Smooth muscle cell (in vitro differentiated cells): ENCODE results near the gene PGA4. TPM values are rescaled to one million over a fixed set of nuclear protein-coding genes. Genes with fewer than 3 reads are reported as not detected.
"Not testable (repeated sequence)": the region's sequence is repeated elsewhere in the genome, so short reads cannot be mapped to it uniquely, and the experiment has no call there.

ENCODE experiments used
- DNase-seq: peaks from one replicate; lab custom pipeline; 2025; ENCODE audit not compliant: unreplicated experiment; lab: John Stamatoyannopoulos, UW
- H2AFZ ChIP-seq: fragments of 200-600 bp; sonication (generic); 2 replicates; pipeline ENCODE4 v1.6.0; 2016; ENCODE audit warnings: antibody characterized with exemption, low read depth, mild to moderate bottlenecking
- H3F3A ChIP-seq: fragments of 200-600 bp; sonication (generic); 2 replicates; pipeline ENCODE4 v1.6.0; 2017; ENCODE audit warnings: antibody characterized with exemption, low read depth
- H3K27ac ChIP-seq: fragments of 200-600 bp; sonication (generic); 2 replicates; pipeline ENCODE4 v1.5.1; 2016; ENCODE audit warnings: low read depth, mild to moderate bottlenecking
- H3K27me3 ChIP-seq: fragments of 200-600 bp; sonication (generic); 2 replicates; pipeline ENCODE4 v1.6.1; 2016; ENCODE audit warnings: low read depth, mild to moderate bottlenecking
- H3K36me3 ChIP-seq: fragments of 200-600 bp; sonication (generic); 2 replicates; pipeline ENCODE4 v1.5.1; 2016; ENCODE audit warnings: low read depth
- H3K4me1 ChIP-seq: fragments of 200-600 bp; sonication (generic); 2 replicates; pipeline ENCODE4 v1.5.1; 2016; ENCODE audit warnings: low read depth
- H3K4me2 ChIP-seq: fragments of 200-600 bp; sonication (generic); 2 replicates; pipeline ENCODE4 v1.6.0; 2016; ENCODE audit warnings: mild to moderate bottlenecking
- H3K4me3 ChIP-seq: fragments of 200-600 bp; sonication (generic); 2 replicates; pipeline ENCODE4 v1.5.1; 2016; ENCODE audit warnings: mild to moderate bottlenecking
- H3K79me2 ChIP-seq: fragments of 200-600 bp; sonication (generic); 2 replicates; pipeline ENCODE4 v1.6.0; 2016; ENCODE audit warnings: low read depth, mild to moderate bottlenecking
- H3K9ac ChIP-seq: fragments of 200-600 bp; sonication (generic); 2 replicates; pipeline ENCODE4 v1.6.0; 2016; ENCODE audit warnings: low read depth
- H3K9me3 ChIP-seq: fragments of 200-600 bp; sonication (generic); replicated peaks from 2 replicates; pipeline ENCODE4 v1.5.1; 2016; ENCODE audit warnings: low read depth
- H4K20me1 ChIP-seq: fragments of 200-600 bp; sonication (generic); 2 replicates; pipeline ENCODE4 v1.6.0; 2016; ENCODE audit warnings: low read depth
- WGBS: methylation state at CpG from one replicate; pipeline ENCODE4 v1.1.7; 2016; ENCODE audit warnings: low lambda C conversion rate; 5-methylcytosine and 5-hydroxymethylcytosine counted together
- polyA plus RNA-seq: library from polyadenylated mRNA; unstranded; fragments of >200 nt; fragmentation: Nextera tagmentation; extraction: Ambion mirVana; gene quantifications from 2 replicates; pipeline ENCODE4 v1.2.1, GENCODE V29; 2016
- total RNA-seq: library from RNA; depleted of rRNA; stranded (reverse); fragments of >200 nt; gene quantifications from 2 replicates; pipeline ENCODE4 v1.2.3, GENCODE V29; 2014

The PGA4 gene
- total and polyA plus RNA-seq, 2 experiments from 2014 or later: not detected

DNA sequence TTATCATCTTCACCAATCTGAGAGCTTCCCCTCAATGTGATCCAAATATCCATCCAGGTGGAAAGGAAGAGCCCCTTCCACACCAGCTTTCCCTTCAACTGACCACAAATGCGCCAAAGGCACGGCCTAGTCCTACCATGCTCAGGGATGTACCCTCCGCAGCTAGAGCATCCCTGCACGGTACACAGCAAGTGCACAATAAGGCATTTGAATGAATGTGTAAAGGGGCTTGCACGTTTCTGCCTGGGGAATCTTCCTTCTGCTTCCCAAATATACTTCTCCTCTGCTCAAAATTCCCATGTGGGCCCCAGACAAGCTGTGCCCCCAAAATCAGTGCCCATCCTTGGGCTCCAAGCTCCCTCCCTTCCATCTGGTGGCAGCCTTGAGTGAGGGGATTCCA lies 3.1 kb upstream of the PGA4 start:
- not testable (repeated sequence) for H3K9me3 ChIP-seq, H3K27ac ChIP-seq
- 96% methylated on average over 5 of the region's 5 CpGs for WGBS

DNA sequence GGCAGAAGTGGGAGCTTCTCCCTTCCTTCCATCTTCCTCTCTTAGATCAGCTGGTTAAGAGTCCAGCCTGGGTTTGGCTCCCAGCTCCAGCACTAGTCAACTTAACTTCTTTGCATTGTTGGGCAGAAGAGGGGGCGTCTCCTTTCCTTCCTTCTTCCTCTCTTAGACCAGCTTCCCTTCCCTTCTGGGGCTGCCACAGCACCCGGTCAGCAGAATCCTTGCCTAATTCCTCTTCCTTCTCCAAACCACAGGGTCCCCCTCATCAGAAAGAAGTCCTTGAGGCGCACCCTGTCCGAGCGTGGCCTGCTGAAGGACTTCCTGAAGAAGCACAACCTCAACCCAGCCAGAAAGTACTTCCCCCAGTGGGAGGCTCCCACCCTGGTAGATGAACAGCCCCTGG lies 545 bp downstream of the PGA4 start:
- DNase-seq, H3F3A ChIP-seq, H3K9me3 ChIP-seq, H3K27ac ChIP-seq, H3K9ac ChIP-seq, H3K4me3 ChIP-seq, H3K36me3 ChIP-seq, H2AFZ ChIP-seq, H3K79me2 ChIP-seq, H4K20me1 ChIP-seq, H3K4me2 ChIP-seq, H3K4me1 ChIP-seq, H3K27me3 ChIP-seq: not testable (repeated sequence)
- WGBS: no CpG with 5 or more reads among the region's 5 CpGs

More for the DNA sequence above, 3.1 kb upstream of the PGA4 start:
- H3F3A ChIP-seq, H3K9ac ChIP-seq, H3K27me3 ChIP-seq, DNase-seq, H3K36me3 ChIP-seq, H3K4me2 ChIP-seq, H2AFZ ChIP-seq, H4K20me1 ChIP-seq, H3K4me3 ChIP-seq, H3K4me1 ChIP-seq, H3K79me2 ChIP-seq: not testable (repeated sequence)

DNA sequence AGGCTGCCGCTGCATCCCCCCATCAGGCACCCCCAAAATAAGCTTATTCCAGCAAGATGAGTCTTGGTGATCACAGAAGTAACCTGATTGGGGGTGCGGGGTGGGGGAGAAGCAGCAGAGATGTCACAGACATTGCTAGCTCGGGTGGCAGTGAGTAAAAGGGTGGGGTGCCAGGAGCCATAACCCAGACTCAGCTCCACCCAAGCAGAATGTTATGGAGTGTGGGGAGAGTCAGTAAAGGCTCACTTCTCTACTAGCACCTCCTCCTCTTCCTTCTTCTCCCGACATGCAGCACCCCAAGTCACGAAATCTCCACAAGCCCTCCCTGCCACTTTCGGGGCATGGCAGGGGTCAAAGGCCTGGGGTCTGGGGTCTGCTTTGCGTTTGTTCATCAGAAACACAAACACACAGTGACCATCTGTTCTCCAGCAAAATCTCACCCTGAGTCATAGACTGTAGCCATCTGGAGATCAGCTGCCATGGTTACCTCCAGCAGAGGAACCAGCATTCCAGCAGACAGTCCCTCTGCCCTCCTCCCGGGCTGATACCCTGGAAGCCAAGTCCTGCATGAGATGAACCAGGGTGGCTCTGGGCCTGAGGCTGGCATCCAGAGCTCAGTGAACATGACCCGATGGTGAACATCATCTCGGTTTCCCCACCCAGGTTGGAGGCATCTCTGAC lies 4.5 kb downstream of the PGA4 start:
- not testable (repeated sequence) for H3K9me3 ChIP-seq, H3K27me3 ChIP-seq, H3K9ac ChIP-seq, H3K4me3 ChIP-seq, H3K4me2 ChIP-seq, DNase-seq, H3K36me3 ChIP-seq, H3F3A ChIP-seq, H3K27ac ChIP-seq, H2AFZ ChIP-seq, H3K4me1 ChIP-seq, H4K20me1 ChIP-seq, H3K79me2 ChIP-seq
- WGBS: no CpG with 5 or more reads among the region's 10 CpGs

DNA sequence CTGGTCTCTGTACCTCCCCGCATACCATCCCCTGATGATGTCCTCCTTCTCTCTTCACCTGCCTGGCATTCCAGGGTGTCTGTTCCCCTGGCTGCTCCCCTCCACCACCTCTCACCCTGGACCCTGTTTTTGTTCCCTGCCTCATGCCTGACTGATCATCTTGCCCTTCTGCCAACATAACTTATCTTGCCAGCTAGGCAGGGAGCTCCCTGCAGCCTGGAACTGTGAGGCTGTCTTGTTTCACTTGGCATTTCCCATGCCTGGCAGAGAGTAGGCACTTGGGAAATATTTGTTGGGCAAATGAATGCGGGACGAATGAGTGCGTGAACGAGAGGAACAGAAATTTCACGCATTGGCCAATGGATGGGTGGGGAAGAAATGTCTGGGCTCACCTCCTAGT lies 7.3 kb downstream of the PGA4 start:
- H3K4me1 ChIP-seq, H3K36me3 ChIP-seq, H3F3A ChIP-seq, H3K9ac ChIP-seq, H3K27me3 ChIP-seq, H3K27ac ChIP-seq, H2AFZ ChIP-seq, DNase-seq, H3K9me3 ChIP-seq, H3K79me2 ChIP-seq, H3K4me2 ChIP-seq, H4K20me1 ChIP-seq, H3K4me3 ChIP-seq: not testable (repeated sequence)
- no CpG with 5 or more reads among the region's 6 CpGs for WGBS

DNA sequence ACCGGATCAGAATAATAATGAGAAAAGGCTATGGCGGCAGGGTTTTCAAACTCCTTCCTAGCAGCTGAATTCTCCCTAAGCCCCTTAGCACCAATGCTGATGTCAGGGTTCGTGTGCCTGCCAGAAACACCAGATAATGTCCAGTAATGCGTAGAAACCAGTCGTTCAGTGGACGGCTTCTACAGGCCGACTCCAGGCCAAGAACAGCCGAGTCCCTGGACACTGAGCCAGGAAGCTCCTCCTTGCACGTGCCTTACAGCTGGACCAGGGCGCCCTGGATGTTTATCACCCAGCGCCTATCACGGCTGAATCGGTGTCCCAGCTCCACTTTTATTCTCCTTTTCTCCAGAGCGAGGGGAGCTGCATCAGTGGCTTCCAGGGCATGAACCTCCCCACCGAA lies 8.9 kb downstream of the PGA4 start:
- not testable (repeated sequence) for H4K20me1 ChIP-seq, H3F3A ChIP-seq, H3K4me2 ChIP-seq, H3K9me3 ChIP-seq, H3K9ac ChIP-seq, H3K4me3 ChIP-seq, H3K27ac ChIP-seq, DNase-seq, H3K4me1 ChIP-seq, H3K36me3 ChIP-seq, H3K27me3 ChIP-seq, H3K79me2 ChIP-seq, H2AFZ ChIP-seq
- no CpG with 5 or more reads among the region's 15 CpGs for WGBS

DNA sequence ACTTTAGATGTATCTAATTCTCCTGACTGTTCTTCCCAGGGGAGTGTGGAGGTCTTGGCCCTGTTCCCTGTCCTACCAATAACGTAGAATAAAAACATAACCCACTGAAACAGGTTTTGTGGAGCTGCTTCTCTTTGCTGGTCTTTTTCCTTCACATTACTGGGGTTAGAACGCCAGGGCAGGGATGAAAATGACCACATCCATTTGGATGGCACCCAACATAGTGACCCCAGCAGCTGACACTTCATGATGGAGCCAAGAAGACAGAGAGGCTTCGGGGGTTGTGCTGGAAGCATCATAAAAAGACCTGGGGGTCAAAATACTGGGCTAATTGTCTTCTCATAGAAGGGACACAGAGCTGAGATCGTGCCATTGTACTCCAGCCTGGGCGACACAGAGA lies 9.4 kb downstream of the PGA4 start:
- H3K27me3 ChIP-seq, H3K79me2 ChIP-seq, H4K20me1 ChIP-seq, H3K27ac ChIP-seq, H3K4me3 ChIP-seq, DNase-seq, H3K36me3 ChIP-seq, H3K9me3 ChIP-seq, H3K4me2 ChIP-seq, H2AFZ ChIP-seq, H3F3A ChIP-seq, H3K9ac ChIP-seq, H3K4me1 ChIP-seq: not testable (repeated sequence)
- whole genome bisulfite sequencing: 83% methylated on average over 2 of the region's 5 CpGs

DNA sequence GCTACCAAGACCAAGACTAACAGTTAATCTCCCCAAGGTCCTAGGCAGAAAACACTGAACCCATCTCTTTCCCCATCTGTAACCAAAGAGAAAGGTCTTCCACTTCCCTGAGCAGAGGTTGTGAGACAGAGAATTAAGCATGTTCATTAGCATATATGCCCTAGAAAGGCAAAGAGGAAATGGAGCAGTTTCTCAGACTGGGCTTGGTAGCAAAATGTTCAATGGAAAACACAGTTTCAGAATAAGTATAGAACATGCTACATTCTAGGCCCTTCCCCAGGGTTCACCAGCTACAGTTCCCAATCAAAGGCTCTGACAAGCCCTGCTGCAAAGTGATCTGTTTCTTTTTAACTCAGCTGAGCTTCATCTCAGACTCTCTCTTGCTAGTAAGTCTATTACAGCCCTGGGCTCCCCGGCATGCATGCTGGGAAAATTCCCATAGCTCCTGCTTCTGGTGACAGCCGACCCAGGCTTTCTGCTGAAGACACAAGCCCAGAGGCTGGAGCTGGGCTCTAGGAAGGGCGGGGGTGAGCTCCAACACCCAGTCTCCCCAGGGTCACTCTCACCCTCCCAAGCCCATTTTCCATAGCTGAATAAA lies 10.5 kb downstream of the PGA4 start:
- no CpG with 5 or more reads among the region's 3 CpGs for WGBS

DNA sequence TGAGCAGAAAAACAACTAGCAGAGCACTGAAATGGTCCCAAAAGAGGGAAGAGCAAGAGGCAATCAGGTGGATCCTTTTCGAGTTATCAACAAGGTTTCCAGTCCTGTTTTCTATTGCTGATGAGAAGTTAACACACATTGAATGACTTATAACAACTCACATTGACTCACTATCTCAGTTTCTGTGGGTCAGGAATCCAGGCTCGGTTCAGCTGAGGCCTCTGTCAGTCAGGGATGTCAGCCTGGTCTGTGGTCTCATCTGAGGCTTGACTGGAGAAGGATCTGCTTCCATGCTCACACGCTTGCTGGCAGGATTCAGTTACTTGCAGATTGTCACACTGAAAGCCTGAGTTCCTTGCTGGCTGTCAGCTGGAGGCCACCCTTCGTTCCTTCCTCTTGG lies 15.0 kb downstream of the PGA4 start:
- H3K36me3 ChIP-seq, H3K4me2 ChIP-seq, H3K9ac ChIP-seq, H3K27me3 ChIP-seq, H2AFZ ChIP-seq, H3K4me3 ChIP-seq, H4K20me1 ChIP-seq, H3F3A ChIP-seq, H3K9me3 ChIP-seq, H3K27ac ChIP-seq, DNase-seq, H3K4me1 ChIP-seq, H3K79me2 ChIP-seq: not testable (repeated sequence)
- no CpG with 5 or more reads among the region's 4 CpGs for WGBS

More for the DNA sequence above, 10.5 kb downstream of the PGA4 start:
- not testable (repeated sequence) for H4K20me1 ChIP-seq, DNase-seq, H3K4me2 ChIP-seq, H3K79me2 ChIP-seq, H3K36me3 ChIP-seq, H3K9ac ChIP-seq, H3K27me3 ChIP-seq, H3K4me1 ChIP-seq, H3K4me3 ChIP-seq, H3K27ac ChIP-seq, H2AFZ ChIP-seq, H3K9me3 ChIP-seq, H3F3A ChIP-seq
